Muscle of back (tissue), 11 donors: Measurements from ENCODE around the gene MED1. TPM values are rescaled to one million over a fixed set of nuclear protein-coding genes. Genes with fewer than 3 reads are reported as not detected.
"Not testable (repeated sequence)": the region's sequence is repeated elsewhere in the genome, so short reads cannot be mapped to it uniquely, and the experiment has no call there.

Source experiments
- DNase-seq, 3 donors: peaks; one replicate each; pipeline versions ENCODE4 v3.0.0 to v3.0.0-alpha.2; 2013
- polyA plus RNA-seq, 10 donors: library from polyadenylated mRNA; unstranded; fragments of 120-200 nt; gene quantifications; one replicate each; pipeline ENCODE4 v1.2.1, GENCODE V29; 2013; ENCODE audit not compliant: insufficient read length in 10 of 10

The MED1 gene
- polyA plus RNA-seq, 10 donors: 23.9 to 36.8 (median 29.8) TPM

- not testable (repeated sequence) for DNase-seq
Measured at GRCh38 chr17:39439868-39440267, 11.2 kb downstream of the MED1 start.

- DNase-seq: no peak
Measured at GRCh38 chr17:39429600-39429999, 21.5 kb downstream of the MED1 start.

- no peak for DNase-seq
Measured at GRCh38 chr17:39416141-39416540, 34.9 kb downstream of the MED1 start.

GRCh38 chr17:39410279-39410678 is 40.8 kb downstream of the MED1 start:
- DNase-seq: no peak

- DNase-seq: no peak
Measured at GRCh38 chr17:39408360-39408759, 42.7 kb downstream of the MED1 start.

- no peak for DNase-seq
Measured at GRCh38 chr17:39406951-39407350, 44.1 kb downstream of the MED1 start.

- no peak for DNase-seq
Measured at GRCh38 chr17:39405436-39405835, 45.6 kb downstream of the MED1 start.

GRCh38 chr17:39404542-39405378 is 46.3 kb downstream of the MED1 start:
- DNase-seq: peak in 1 of 3 donors; percentile 78

- DNase-seq: no peak
Measured at GRCh38 chr17:39402890-39403605, 48.0 kb downstream of the MED1 start.

- DNase-seq: peak; percentile 95 to 97 (median 96)
Measured at GRCh38 chr17:39402244-39402889, 48.7 kb downstream of the MED1 start.

- DNase-seq: peak; percentile 93 to 97 (median 96)
Measured at GRCh38 chr17:39401412-39402243, 49.4 kb downstream of the MED1 start, which contains the start of gene FBXL20. Gene FBXL20, minus strand, starts transcription at chr17:39401626. Its CDS starts 224 bp downstream, at chr17:39401402.

- peak in 1 of 3 donors; percentile 16 for DNase-seq
Measured at GRCh38 chr17:39400547-39401411, 50.3 kb downstream of the MED1 start.

GRCh38 chr17:39399791-39400190 is 51.3 kb downstream of the MED1 start:
- DNase-seq: no peak

GRCh38 chr17:39393736-39394135 is 57.3 kb downstream of the MED1 start:
- peak in 2 of 3 donors; percentile 21 to 40 for DNase-seq

GRCh38 chr17:39391448-39391847 is 59.6 kb downstream of the MED1 start:
- no peak for DNase-seq

- no peak for DNase-seq
Measured at GRCh38 chr17:39385040-39385439, 66.0 kb downstream of the MED1 start.

GRCh38 chr17:39380144-39380543 is 70.9 kb downstream of the MED1 start:
- no peak for DNase-seq

- DNase-seq: no peak
Measured at GRCh38 chr17:39376434-39376833, 74.6 kb downstream of the MED1 start.

- DNase-seq: not testable (repeated sequence)
Measured at GRCh38 chr17:39367805-39368204, 83.3 kb downstream of the MED1 start.

- no peak for DNase-seq
Measured at GRCh38 chr17:39365872-39366271, 85.2 kb downstream of the MED1 start.
